Heart left ventricle (tissue), 16 donors: Measurements from ENCODE around the gene RPS6KA5. TPM values are rescaled to one million over a fixed set of nuclear protein-coding genes. Genes with fewer than 3 reads are reported as not detected.
A peak's percentile ranks its signal among the peaks of the same experiment; 100 is the strongest.

ENCODE experiments used
- ATAC-seq, 4 donors: fragments of 200-7000 bp; cut with Tn5 transposase; one replicate each; pipeline ENCODE4 v1.9.1; 2020 to 2022; ENCODE audit warnings: moderate library complexity in 4 of 4, mild to moderate bottlenecking in 3 of 4, moderate number of reproducible peaks in 1 of 4
- DNase-seq, 5 donors: peaks; one replicate each; pipeline ENCODE4 v3.0.0-alpha.2; 2020
- H3K27ac ChIP-seq, 12 donors: fragments of 200-600 bp; sonication (generic) in 4 of 12; one replicate each; pipeline versions ENCODE4 v1.5.0 to v1.8.0; 2016 to 2022; ENCODE audit warnings: mild to moderate bottlenecking in 2 of 12
- H3K27me3 ChIP-seq, 9 donors: fragments of 200-600 bp; sonication (generic) in 2 of 9; one replicate each; pipeline versions ENCODE4 v1.5.1 to v1.8.0; 2016 to 2022; ENCODE audit warnings: mild to moderate bottlenecking in 3 of 9
- H3K36me3 ChIP-seq, 9 donors: fragments of 200-600 bp; sonication (generic) in 2 of 9; one replicate each; pipeline versions ENCODE4 v1.5.0 to v1.8.0; 2018 to 2022; ENCODE audit warnings: mild to moderate bottlenecking in 2 of 9
- H3K4me1 ChIP-seq, 12 donors: fragments of 200-600 bp; sonication (generic) in 4 of 12; one replicate each; pipeline versions ENCODE4 v1.5.0 to v1.8.0; 2016 to 2022; ENCODE audit warnings: mild to moderate bottlenecking in 3 of 12
- H3K4me3 ChIP-seq, 12 donors: fragments of 200-600 bp; sonication (generic) in 4 of 12; one replicate each; pipeline versions ENCODE4 v1.5.0 to v1.8.0; 2017 to 2022; ENCODE audit warnings: mild to moderate bottlenecking in 9 of 12, moderate library complexity in 4 of 12
- H3K9me3 ChIP-seq, 12 donors: fragments of 200-600 bp; sonication (generic) in 4 of 12; one replicate each; pipeline versions ENCODE4 v1.5.0 to v1.8.0; 2016 to 2022; ENCODE audit warnings: mild to moderate bottlenecking in 1 of 12
- POLR2A ChIP-seq, 2 donors: fragments of 450-650 bp; IDR thresholded peaks; one replicate each; pipeline ENCODE4 v1.6.1; 2017; ENCODE audit warnings: antibody characterized with exemption in 2 of 2, mild to moderate bottlenecking in 2 of 2, moderate library complexity in 2 of 2
- WGBS, 4 donors: extraction: QIAGEN DNeasy Blood & Tissue Kit in 2 of 4; methylation state at CpG; one replicate each; pipeline versions ENCODE4 v1.1.5 to v1.1.7; 2013 to 2018; 5-methylcytosine and 5-hydroxymethylcytosine counted together
- intact Hi-C, 10 donors: fragments of 100-400 bp; cut with DNase I; formaldehyde crosslinking; loops; one replicate each; pipeline versions ENCODE4 v1.11.1 to v1.14.2; 2022
- polyA plus RNA-seq, 2 donors: library from polyadenylated mRNA; stranded (reverse); fragments of 200-250 nt; gene quantifications; one replicate each; pipeline ENCODE4 v1.2.3, GENCODE V29; 2013
- total RNA-seq, 9 donors: library from RNA; depleted of rRNA in 2 of 9; stranded (reverse); fragments of >200 nt in 2 of 9; fragmentation: NEBNext Ultra II Directional in 3 of 9; extraction: Animal tissue kit (Norgen Biotek cat#: 25700) in 3 of 9; gene quantifications; one replicate each; pipeline versions ENCODE4 v1.1.0 to v1.2.4, GENCODE V29; 2016 to 2023
- TF ChIP-seq, protein P1 (sequence below), 12 donors: fragments of 200-600 bp; sonication (generic) in 4 of 12; IDR thresholded peaks; one replicate each; pipeline versions ENCODE4 v1.5.0 to v1.8.0; 2018 to 2022; ENCODE audit warnings: antibody characterized with exemption in 12 of 12, mild to moderate bottlenecking in 5 of 12
- donor health status: ischemic (EF 13 %, LVEDD 7.1; RV severe dilation, severe dysfunction).
- donor health status: healthy with polysubstance abuse.
- donor health status: DM: no; HTN: yes; CAD: no.
- donor health status: DM: no; HTN: no; CAD: no.
- donor health status: ischemic (EF 25% LVEDD 6.9; RV normal size, moderate dysfunction).
- donor health status: ischemic (EF 25% LVEDD 5.7; RV mildly dilated, moderate dysfunction).
- donor health status: healthy.
- donor health status: DM: yes; HTN: yes; CAD: no.
- donor health status: ischemic (EF 35%, LVEDD 5.7; RV mildly dilated, moderate dysfunction).
- donor health status: nonischemic (EF 11% LVEDD 7.7; RV severe dilation, severe dysfunction).
- donor health status: DM: yes; HTN: yes; CAD: no.
- donor health status: PGD.
- donor health status: ischemic (EF 29% LVEDD 5.4; RV normal size, mild dysfunction).
- donor health status: nonischemic (EF 23%, LVEDD 6.1; RV moderate dilation, normal function).

Gene RPS6KA5
- total and polyA plus RNA-seq, 11 donors = 0.72 to 13.3 (median 8.5) TPM

GRCh38 chr14:91046488-91047072, 13.9 kb downstream of the RPS6KA5 start:
- H3K9me3 ChIP-seq = no peaks in the 10 kb centered on the region
- H3K4me1 ChIP-seq = peaks cover 0 to 5% (median 0%) of the 10 kb centered on the region in 12 donors
- no peak overlapping the region for H3K4me3 ChIP-seq
- H3K36me3 ChIP-seq = no peaks in the 10 kb centered on the region
- DNase-seq = no peak
- no peak for TF ChIP-seq POLR2A (IDR thresholded peaks at IDR 0.05)
- TF ChIP-seq, protein P1, sequence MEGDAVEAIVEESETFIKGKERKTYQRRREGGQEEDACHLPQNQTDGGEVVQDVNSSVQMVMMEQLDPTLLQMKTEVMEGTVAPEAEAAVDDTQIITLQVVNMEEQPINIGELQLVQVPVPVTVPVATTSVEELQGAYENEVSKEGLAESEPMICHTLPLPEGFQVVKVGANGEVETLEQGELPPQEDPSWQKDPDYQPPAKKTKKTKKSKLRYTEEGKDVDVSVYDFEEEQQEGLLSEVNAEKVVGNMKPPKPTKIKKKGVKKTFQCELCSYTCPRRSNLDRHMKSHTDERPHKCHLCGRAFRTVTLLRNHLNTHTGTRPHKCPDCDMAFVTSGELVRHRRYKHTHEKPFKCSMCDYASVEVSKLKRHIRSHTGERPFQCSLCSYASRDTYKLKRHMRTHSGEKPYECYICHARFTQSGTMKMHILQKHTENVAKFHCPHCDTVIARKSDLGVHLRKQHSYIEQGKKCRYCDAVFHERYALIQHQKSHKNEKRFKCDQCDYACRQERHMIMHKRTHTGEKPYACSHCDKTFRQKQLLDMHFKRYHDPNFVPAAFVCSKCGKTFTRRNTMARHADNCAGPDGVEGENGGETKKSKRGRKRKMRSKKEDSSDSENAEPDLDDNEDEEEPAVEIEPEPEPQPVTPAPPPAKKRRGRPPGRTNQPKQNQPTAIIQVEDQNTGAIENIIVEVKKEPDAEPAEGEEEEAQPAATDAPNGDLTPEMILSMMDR (IDR thresholded peaks at IDR 0.05) = no peak
- intact Hi-C loops = loop anchor here in 2 of 10 donors (10.0 kb wide), 2 partner anchors 132 to 142 kb away; no protein-coding TSS in a partner anchor
- 83% methylated on average over 7 of the region's 7 CpGs for WGBS, 4 donors
- no peaks in the 10 kb centered on the region for H3K27me3 ChIP-seq
- H3K27ac ChIP-seq = no peak overlapping the region
- ATAC-seq = no peak

GRCh38 chr14:91041450-91041849, 19.0 kb downstream of the RPS6KA5 start:
- intact Hi-C loops = loop anchor here in 2 of 10 donors (10.0 kb wide), 2 partner anchors 127 to 137 kb away; no protein-coding TSS in a partner anchor
- no peak for DNase-seq
- H3K27me3 ChIP-seq = no peaks in the 10 kb centered on the region
- H3K27ac ChIP-seq = peak overlapping the region in 1 of 12 donors; percentile 8
- no peaks in the 10 kb centered on the region for H3K9me3 ChIP-seq
- H3K36me3 ChIP-seq = no peaks in the 10 kb centered on the region
- ATAC-seq = peak in 1 of 4 donors; percentile 58
- H3K4me3 ChIP-seq = no peak overlapping the region
- 52 to 67% (median 55%) methylated on average over 2 of the region's 2 CpGs for WGBS, 4 donors
- TF ChIP-seq POLR2A (IDR thresholded peaks at IDR 0.05) = no peak
- TF ChIP-seq, protein P1 (IDR thresholded peaks at IDR 0.05) = no peak
- H3K4me1 ChIP-seq = peaks cover 0 to 7% (median 0%) of the 10 kb centered on the region in 12 donors

- ATAC-seq = no peak
- WGBS, 4 donors = 90 to 100% (median 94%) methylated on average over 1 of the region's 1 CpG
- Histone ChIP-seq H3K27me3 (no peaks in the 10 kb centered on the region), H3K36me3 (no peaks in the 10 kb centered on the region), H3K4me3 (no peak overlapping the region), H3K4me1 (peaks cover 0 to 7% (median 0%) of the 10 kb centered on the region in 12 donors), H3K27ac (no peak overlapping the region), H3K9me3 (no peaks in the 10 kb centered on the region)
- intact Hi-C loops = loop anchor here in 2 of 10 donors (10.0 kb wide), 2 partner anchors 126 to 136 kb away; no protein-coding TSS in a partner anchor
- no peak for DNase-seq
- TF ChIP-seq, protein P1 (IDR thresholded peaks at IDR 0.05) = no peak
- no peak for TF ChIP-seq POLR2A (IDR thresholded peaks at IDR 0.05)
These were observed 19.9 kb downstream of the RPS6KA5 start for GRCh38 chr14:91040545-91040944.

- no peaks in the 10 kb centered on the region for H3K9me3 ChIP-seq
- H3K27me3 ChIP-seq = no peaks in the 10 kb centered on the region
- ATAC-seq = peak in 2 of 4 donors; percentile 41 to 49
- 75 to 93% (median 90%) methylated on average over 1 of the region's 1 CpG for WGBS, 4 donors
- H3K27ac ChIP-seq = no peak overlapping the region
- TF ChIP-seq, protein P1 (IDR thresholded peaks at IDR 0.05) = no peak
- TF ChIP-seq POLR2A (IDR thresholded peaks at IDR 0.05) = no peak
- no peaks in the 10 kb centered on the region for H3K36me3 ChIP-seq
- intact Hi-C loops = no loop called here
- no peak overlapping the region for H3K4me3 ChIP-seq
- H3K4me1 ChIP-seq = peaks cover 0 to 7% (median 0%) of the 10 kb centered on the region in 12 donors
- DNase-seq = no peak
These were observed 22.0 kb downstream of the RPS6KA5 start for GRCh38 chr14:91038439-91038838.
